ENCODE results near the gene NPEPPS.

NPEPPS gene

GRCh38 chr17:47624727-47625068, 93.8 kb downstream of the NPEPPS start:
- H3K27ac ChIP-seq, result no peak overlapping the region
- DNase-seq (ENCODE audit: low read depth, low spot score), result no peak

- no peak overlapping the region for H3K27ac ChIP-seq
- no peak for DNase-seq (ENCODE audit: low read depth, low spot score)
Measured at GRCh38 chr17:47628014-47628566, 97.2 kb downstream of the NPEPPS start.

- H3K27ac ChIP-seq, result no peak overlapping the region
- no peak for DNase-seq (ENCODE audit: low read depth, low spot score)
Measured at GRCh38 chr17:47629826-47630225, 98.9 kb downstream of the NPEPPS start.

- H3K27ac ChIP-seq, result no peak overlapping the region
- DNase-seq (ENCODE audit: low read depth, low spot score), result no peak
Measured at GRCh38 chr17:47630614-47631013, 99.7 kb downstream of the NPEPPS start.

GRCh38 chr17:47632991-47633390, 102.1 kb downstream of the NPEPPS start:
- no peak for DNase-seq (ENCODE audit: low read depth, low spot score)
- H3K27ac ChIP-seq, result no peak overlapping the region

- DNase-seq (ENCODE audit: low read depth, low spot score), result no peak
- H3K27ac ChIP-seq, result no peak overlapping the region
Measured at GRCh38 chr17:47633996-47634395, 103.1 kb downstream of the NPEPPS start.

GRCh38 chr17:47634870-47635269, 104.0 kb downstream of the NPEPPS start:
- H3K27ac ChIP-seq, result no peak overlapping the region
- DNase-seq (ENCODE audit: low read depth, low spot score), result no peak

- H3K27ac ChIP-seq, result no peak overlapping the region
- DNase-seq (ENCODE audit: low read depth, low spot score), result no peak
Measured at GRCh38 chr17:47635734-47636133, 104.8 kb downstream of the NPEPPS start.

GRCh38 chr17:47636273-47637030, 105.5 kb downstream of the NPEPPS start:
- no peak overlapping the region for H3K27ac ChIP-seq
- DNase-seq (ENCODE audit: low read depth, low spot score), result no peak

- DNase-seq (ENCODE audit: low read depth, low spot score), result no peak
Measured at GRCh38 chr17:47638903-47639302, 108.0 kb downstream of the NPEPPS start.

GRCh38 chr17:47640076-47640475, 109.2 kb downstream of the NPEPPS start:
- H3K27ac ChIP-seq, result no peak overlapping the region
- DNase-seq (ENCODE audit: low read depth, low spot score), result no peak

More at GRCh38 chr17:47638903-47639302, 108.0 kb downstream of the NPEPPS start:
- no peak overlapping the region for H3K27ac ChIP-seq

- no peak overlapping the region for H3K27ac ChIP-seq
- DNase-seq (ENCODE audit: low read depth, low spot score), result no peak
Measured at GRCh38 chr17:47641202-47641601, 110.3 kb downstream of the NPEPPS start.

GRCh38 chr17:47643116-47643515, 112.2 kb downstream of the NPEPPS start:
- DNase-seq (ENCODE audit: low read depth, low spot score), result no peak
- no peak overlapping the region for H3K27ac ChIP-seq

- H3K27ac ChIP-seq, result no peak overlapping the region
- no peak for DNase-seq (ENCODE audit: low read depth, low spot score)
Measured at GRCh38 chr17:47644324-47644723, 113.4 kb downstream of the NPEPPS start.

GRCh38 chr17:47649153-47649971, 118.5 kb downstream of the NPEPPS start, which contains the start of gene KPNB1:
Gene KPNB1, plus strand, starts transcription at chr17:47649919. Its CDS starts 326 bp downstream, at chr17:47650245.
- peak; percentile 100 for DNase-seq (ENCODE audit: low read depth, low spot score)
- H3K27ac ChIP-seq, result peak within 1 kb of the TSS; percentile 92

GRCh38 chr17:47649972-47650524, 119.1 kb downstream of the NPEPPS start:
- no peak for DNase-seq (ENCODE audit: low read depth, low spot score)
- peak overlapping the region; percentile 92 for H3K27ac ChIP-seq

- peak; percentile 81 for DNase-seq (ENCODE audit: low read depth, low spot score)
- H3K27ac ChIP-seq, result peak overlapping the region; percentile 92
Measured at GRCh38 chr17:47650525-47651522, 119.9 kb downstream of the NPEPPS start.

- no peak for DNase-seq (ENCODE audit: low read depth, low spot score)
- H3K27ac ChIP-seq, result peak overlapping the region; percentile 92
Measured at GRCh38 chr17:47651704-47652103, 120.8 kb downstream of the NPEPPS start.

GRCh38 chr17:47652570-47652969, 121.7 kb downstream of the NPEPPS start:
- no peak overlapping the region for H3K27ac ChIP-seq

GRCh38 chr17:47653442-47653841, 122.5 kb downstream of the NPEPPS start:
- DNase-seq (ENCODE audit: low read depth, low spot score), result no peak
- H3K27ac ChIP-seq, result no peak overlapping the region

More at GRCh38 chr17:47652570-47652969, 121.7 kb downstream of the NPEPPS start:
- no peak for DNase-seq (ENCODE audit: low read depth, low spot score)
